ENCODE results near the gene RARS1. TPM values are rescaled to one million over a fixed set of nuclear protein-coding genes. Genes with fewer than 3 reads are reported as not detected.

RARS1 gene
- 153 and 209 TPM in 2 replicates for total RNA-seq
- polyA plus RNA-seq (2012), result 47.2 TPM

- peak; percentile 94 for DNase-seq (ENCODE audit: low read depth)
Observed at GRCh38 chr5:168486136-168486879, at the start of gene RARS1. TSS of gene RARS1 (plus strand) at chr5:168486471. CDS start at chr5:168486499, 28 bp downstream.

GRCh38 chr5:168438349-168438748, 47.9 kb upstream of the RARS1 start:
- DNase-seq (ENCODE audit: low read depth), result no peak

GRCh38 chr5:168443533-168443932, 42.7 kb upstream of the RARS1 start:
- no peak for DNase-seq (ENCODE audit: low read depth)

GRCh38 chr5:168443950-168444700, 42.1 kb upstream of the RARS1 start:
- no peak for DNase-seq (ENCODE audit: low read depth)

- DNase-seq (ENCODE audit: low read depth), result no peak
Observed at GRCh38 chr5:168446983-168447619, 39.2 kb upstream of the RARS1 start.

GRCh38 chr5:168447808-168448207, 38.5 kb upstream of the RARS1 start:
- DNase-seq (ENCODE audit: low read depth), result no peak

GRCh38 chr5:168449166-168449565, 37.1 kb upstream of the RARS1 start:
- DNase-seq (ENCODE audit: low read depth), result no peak

- DNase-seq (ENCODE audit: low read depth), result no peak
Observed at GRCh38 chr5:168451565-168451964, 34.7 kb upstream of the RARS1 start.

- no peak for DNase-seq (ENCODE audit: low read depth)
Observed at GRCh38 chr5:168455201-168455600, 31.1 kb upstream of the RARS1 start.

- no peak for DNase-seq (ENCODE audit: low read depth)
Observed at GRCh38 chr5:168457542-168457941, 28.7 kb upstream of the RARS1 start.

GRCh38 chr5:168460606-168461005, 25.7 kb upstream of the RARS1 start:
- no peak for DNase-seq (ENCODE audit: low read depth)

GRCh38 chr5:168463081-168463480, 23.2 kb upstream of the RARS1 start:
- DNase-seq (ENCODE audit: low read depth), result no peak

- DNase-seq (ENCODE audit: low read depth), result no peak
Observed at GRCh38 chr5:168464214-168464613, 22.1 kb upstream of the RARS1 start.

GRCh38 chr5:168464641-168465040, 21.6 kb upstream of the RARS1 start:
- DNase-seq (ENCODE audit: low read depth), result no peak

- DNase-seq (ENCODE audit: low read depth), result no peak
Observed at GRCh38 chr5:168467755-168468330, 18.4 kb upstream of the RARS1 start.

GRCh38 chr5:168468836-168469235, 17.4 kb upstream of the RARS1 start:
- DNase-seq (ENCODE audit: low read depth), result peak; percentile 58

- no peak for DNase-seq (ENCODE audit: low read depth)
Observed at GRCh38 chr5:168469816-168470215, 16.5 kb upstream of the RARS1 start.

- DNase-seq (ENCODE audit: low read depth), result no peak
Observed at GRCh38 chr5:168471785-168472184, 14.5 kb upstream of the RARS1 start.

GRCh38 chr5:168472329-168472728, 13.9 kb upstream of the RARS1 start:
- DNase-seq (ENCODE audit: low read depth), result peak; percentile 89

GRCh38 chr5:168474319-168474718, 12.0 kb upstream of the RARS1 start:
- DNase-seq (ENCODE audit: low read depth), result no peak

- no peak for DNase-seq (ENCODE audit: low read depth)
Observed at GRCh38 chr5:168477060-168477459, 9.2 kb upstream of the RARS1 start.

GRCh38 chr5:168479166-168479565, 7.1 kb upstream of the RARS1 start:
- DNase-seq (ENCODE audit: low read depth), result no peak
